Measurements from ENCODE around the gene KLF7. TPM values are rescaled to one million over a fixed set of nuclear protein-coding genes. Genes with fewer than 3 reads are reported as not detected.

Gene KLF7
- total RNA-seq, 1 donor from 2014 or later: 17.4 TPM

GRCh38 chr2:207117668-207118067 is 48.1 kb downstream of the KLF7 start:
- Mint-ChIP-seq H3K36me3 (ENCODE audit: low read depth) (peaks cover 5% of the 10 kb centered on the region), H3K27ac (ENCODE audit: unreplicated experiment) (peak overlapping the region; percentile 78), H3K27me3 (ENCODE audit: low read depth) (no peaks in the 10 kb centered on the region), H3K9me3 (no peaks in the 10 kb centered on the region), H3K4me1 (peaks cover 24% of the 10 kb centered on the region), H3K4me3 (no peak overlapping the region)
- DNase-seq (ENCODE audit: low read depth, low spot score): no peak
- no peak for TF ChIP-seq CTCF (conservative IDR thresholded peaks at IDR 0.05)

DNA sequence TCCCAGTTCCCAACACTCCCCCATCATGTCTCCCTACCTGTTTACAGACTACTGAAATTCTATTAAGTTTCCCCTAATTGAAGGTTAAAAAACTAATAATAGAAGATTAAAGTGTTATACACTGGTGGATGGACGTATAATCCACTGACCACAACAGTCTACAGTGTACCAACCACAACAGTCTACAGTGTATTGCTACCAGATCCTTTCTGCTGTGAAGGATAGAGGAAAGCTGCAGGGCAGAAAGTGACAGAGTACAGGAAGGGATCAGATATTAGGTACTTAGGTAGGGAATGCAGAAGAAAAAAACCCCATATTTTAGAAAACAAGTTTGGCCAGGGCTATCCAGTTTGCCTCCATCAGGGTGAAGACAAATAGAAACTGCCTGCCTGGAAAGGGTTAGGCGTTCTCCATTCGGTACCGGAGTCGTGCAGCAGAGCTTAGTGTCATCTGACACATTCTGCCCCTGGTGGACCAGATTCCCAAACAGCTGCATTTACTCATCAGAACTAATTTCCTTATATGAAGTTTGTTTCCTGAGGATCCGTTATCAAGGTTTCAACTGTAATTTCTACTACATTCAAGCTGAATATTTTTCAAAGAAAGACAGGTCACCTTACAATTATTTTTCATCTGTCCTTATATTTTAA is 49.9 kb downstream of the KLF7 start:
- no peaks in the 10 kb centered on the region for H3K9me3 Mint-ChIP-seq
- H3K27me3 Mint-ChIP-seq (ENCODE audit: low read depth): no peaks in the 10 kb centered on the region
- no peak overlapping the region for H3K27ac Mint-ChIP-seq (ENCODE audit: unreplicated experiment)
- no peak overlapping the region for H3K4me3 Mint-ChIP-seq
- peak; percentile 39 for TF ChIP-seq CTCF (conservative IDR thresholded peaks at IDR 0.05)
- no peak for DNase-seq (ENCODE audit: low read depth, low spot score)
- H3K36me3 Mint-ChIP-seq (ENCODE audit: low read depth): no peaks in the 10 kb centered on the region
- H3K4me1 Mint-ChIP-seq: peaks cover 23% of the 10 kb centered on the region

DNA sequence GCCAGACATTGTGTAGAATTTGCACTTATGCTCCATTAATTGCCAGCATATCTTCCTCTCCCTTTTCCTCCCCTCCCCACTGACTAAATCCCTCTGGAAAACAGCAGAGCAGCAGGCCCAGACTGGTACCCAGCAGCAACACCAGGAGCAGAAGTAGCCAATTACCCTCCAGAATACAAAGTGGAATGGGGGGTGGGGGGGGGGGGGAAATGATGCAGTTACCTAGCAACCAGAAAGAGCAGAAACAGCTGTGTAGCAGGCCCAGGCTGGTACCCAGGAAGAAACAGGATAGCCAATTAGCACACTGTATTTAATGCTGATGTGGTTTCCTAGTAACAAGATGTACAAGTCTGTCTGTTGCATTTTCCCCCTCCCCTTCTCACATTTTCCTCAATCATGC is 52.3 kb downstream of the KLF7 start:
- no peaks in the 10 kb centered on the region for H3K27me3 Mint-ChIP-seq (ENCODE audit: low read depth)
- no peaks in the 10 kb centered on the region for H3K9me3 Mint-ChIP-seq
- no peak for DNase-seq (ENCODE audit: low read depth, low spot score)
- no peak overlapping the region for H3K4me3 Mint-ChIP-seq
- no peaks in the 10 kb centered on the region for H3K36me3 Mint-ChIP-seq (ENCODE audit: low read depth)
- H3K27ac Mint-ChIP-seq (ENCODE audit: unreplicated experiment): no peak overlapping the region
- peaks cover 23% of the 10 kb centered on the region for H3K4me1 Mint-ChIP-seq
- TF ChIP-seq CTCF (conservative IDR thresholded peaks at IDR 0.05): no peak

- Mint-ChIP-seq H3K9me3 (no peaks in the 10 kb centered on the region), H3K4me1 (peaks cover 27% of the 10 kb centered on the region), H3K27me3 (ENCODE audit: low read depth) (no peaks in the 10 kb centered on the region), H3K36me3 (ENCODE audit: low read depth) (no peaks in the 10 kb centered on the region), H3K27ac (ENCODE audit: unreplicated experiment) (no peak overlapping the region), H3K4me3 (peak overlapping the region; percentile 8)
- no peak for DNase-seq (ENCODE audit: low read depth, low spot score)
- TF ChIP-seq CTCF (conservative IDR thresholded peaks at IDR 0.05): no peak
Observed at GRCh38 chr2:207112785-207113184, 53.0 kb downstream of the KLF7 start.

DNA sequence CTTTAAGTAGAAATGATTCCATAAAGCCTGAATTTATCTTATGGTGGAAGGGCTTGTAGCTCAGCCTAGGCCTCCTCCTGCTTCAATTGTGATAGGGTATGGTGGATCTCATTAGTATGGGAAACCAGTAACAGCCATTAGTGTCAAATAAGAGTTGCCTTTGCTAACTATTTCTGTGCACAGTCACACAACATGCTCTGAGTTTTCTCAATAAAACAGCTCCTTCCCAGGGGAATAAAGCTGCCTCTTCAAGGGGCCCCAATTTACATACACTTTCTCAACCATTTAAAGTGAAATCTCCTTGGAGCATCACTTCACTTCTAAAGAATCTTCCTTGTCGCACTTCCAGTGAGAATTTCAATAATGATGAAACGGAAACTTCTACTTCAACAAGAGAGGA is 53.4 kb downstream of the KLF7 start:
- Mint-ChIP-seq H3K9me3 (no peaks in the 10 kb centered on the region), H3K4me1 (peaks cover 31% of the 10 kb centered on the region), H3K27me3 (ENCODE audit: low read depth) (no peaks in the 10 kb centered on the region), H3K27ac (ENCODE audit: unreplicated experiment) (no peak overlapping the region), H3K36me3 (ENCODE audit: low read depth) (no peaks in the 10 kb centered on the region), H3K4me3 (peak overlapping the region; percentile 8)
- TF ChIP-seq CTCF (conservative IDR thresholded peaks at IDR 0.05): no peak
- no peak for DNase-seq (ENCODE audit: low read depth, low spot score)
